Left lung (tissue), 10 donors: Measurements from ENCODE around the gene B4GALT4. TPM values are rescaled to one million over a fixed set of nuclear protein-coding genes. Genes with fewer than 3 reads are reported as not detected.

Experiments
- ATAC-seq: fragments of 200-7000 bp; cut with Tn5 transposase; one replicate; pipeline ENCODE4 v1.9.1; 2020; ENCODE audit warnings: moderate library complexity
- DNase-seq, 4 donors: peaks; one replicate each; pipeline ENCODE4 v3.0.0-alpha.2; 2013 to 2020
- H3K27ac ChIP-seq, 2 donors: fragments of 200-600 bp; sonication (generic) in 1 of 2; one replicate each; pipeline versions ENCODE4 v1.5.0 to v1.8.0; 2020 to 2021
- H3K27me3 ChIP-seq, 2 donors: fragments of 200-600 bp; sonication (generic) in 1 of 2; one replicate each; pipeline versions ENCODE4 v1.5.0 to v1.8.0; 2020 to 2021
- H3K36me3 ChIP-seq, 2 donors: fragments of 200-600 bp; sonication (generic) in 1 of 2; one replicate each; pipeline versions ENCODE4 v1.5.0 to v1.8.0; 2020 to 2021
- H3K4me1 ChIP-seq, 2 donors: fragments of 200-600 bp; one replicate each; pipeline ENCODE4 v1.8.0; 2021
- H3K4me3 ChIP-seq, 2 donors: fragments of 200-600 bp; sonication (generic) in 1 of 2; one replicate each; pipeline versions ENCODE4 v1.5.0 to v1.8.0; 2020 to 2021; ENCODE audit warnings: mild to moderate bottlenecking in 1 of 2
- H3K9me3 ChIP-seq, 2 donors: fragments of 200-600 bp; sonication (generic) in 1 of 2; one replicate each; pipeline versions ENCODE4 v1.5.0 to v1.8.0; 2020 to 2021
- intact Hi-C, 2 donors: fragments of 100-400 bp; cut with DNase I; formaldehyde crosslinking; loops; one replicate each; pipeline versions ENCODE4 v1.11.2 to v1.14.2; 2022
- polyA plus RNA-seq, 6 donors: library from polyadenylated mRNA; unstranded; fragments of 120-200 nt; gene quantifications; one replicate each; pipeline ENCODE4 v1.2.1, GENCODE V29; 2013; ENCODE audit not compliant: insufficient read length in 6 of 6
- total RNA-seq, 2 donors: library from RNA; stranded (reverse); fragmentation: NEBNext Ultra II Directional; extraction: Animal tissue kit (Norgen Biotek cat#: 25700); gene quantifications; one replicate each; pipeline ENCODE4 v1.2.1, GENCODE V29; 2021
- TF ChIP-seq, protein P1 (sequence below), 2 donors: fragments of 200-600 bp; sonication (generic) in 1 of 2; IDR thresholded peaks; one replicate each; pipeline versions ENCODE4 v1.5.0 to v1.8.0; 2021; ENCODE audit warnings: antibody characterized with exemption in 2 of 2
- donor health status: DM: no; HTN: yes; CAD: no.
- donor health status: DM: no; HTN: no; CAD: no.

Gene B4GALT4
- total and polyA plus RNA-seq, 8 donors: 14.9 to 35.4 (median 29.2) TPM

DNA sequence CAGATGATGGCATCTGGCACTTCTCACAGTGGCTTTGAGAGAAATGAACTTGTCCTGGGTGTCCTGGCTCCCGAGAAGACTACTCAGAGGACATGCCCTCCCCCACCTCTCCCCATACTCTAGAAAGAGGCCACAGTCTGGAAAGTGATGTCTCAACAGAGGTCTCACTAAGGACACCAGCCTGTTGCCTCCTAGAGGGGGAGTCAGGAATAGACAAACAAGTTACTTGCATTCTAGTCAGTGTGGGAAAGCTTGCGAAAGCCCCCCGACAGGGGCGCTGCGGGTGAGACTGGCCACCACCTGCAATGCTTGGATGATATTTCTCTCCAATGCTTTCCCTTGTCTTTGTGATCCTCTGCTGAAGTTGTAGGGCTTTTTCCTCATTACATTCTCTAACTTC lies 17.2 kb downstream of the B4GALT4 start:
- H3K4me1 ChIP-seq: no peaks in the 10 kb centered on the region
- intact Hi-C loops: no loop called here
- ATAC-seq (no peak), DNase-seq (no peak)
- TF ChIP-seq, protein P1, sequence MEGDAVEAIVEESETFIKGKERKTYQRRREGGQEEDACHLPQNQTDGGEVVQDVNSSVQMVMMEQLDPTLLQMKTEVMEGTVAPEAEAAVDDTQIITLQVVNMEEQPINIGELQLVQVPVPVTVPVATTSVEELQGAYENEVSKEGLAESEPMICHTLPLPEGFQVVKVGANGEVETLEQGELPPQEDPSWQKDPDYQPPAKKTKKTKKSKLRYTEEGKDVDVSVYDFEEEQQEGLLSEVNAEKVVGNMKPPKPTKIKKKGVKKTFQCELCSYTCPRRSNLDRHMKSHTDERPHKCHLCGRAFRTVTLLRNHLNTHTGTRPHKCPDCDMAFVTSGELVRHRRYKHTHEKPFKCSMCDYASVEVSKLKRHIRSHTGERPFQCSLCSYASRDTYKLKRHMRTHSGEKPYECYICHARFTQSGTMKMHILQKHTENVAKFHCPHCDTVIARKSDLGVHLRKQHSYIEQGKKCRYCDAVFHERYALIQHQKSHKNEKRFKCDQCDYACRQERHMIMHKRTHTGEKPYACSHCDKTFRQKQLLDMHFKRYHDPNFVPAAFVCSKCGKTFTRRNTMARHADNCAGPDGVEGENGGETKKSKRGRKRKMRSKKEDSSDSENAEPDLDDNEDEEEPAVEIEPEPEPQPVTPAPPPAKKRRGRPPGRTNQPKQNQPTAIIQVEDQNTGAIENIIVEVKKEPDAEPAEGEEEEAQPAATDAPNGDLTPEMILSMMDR (IDR thresholded peaks at IDR 0.05): no peak
- H3K36me3 ChIP-seq: peaks cover 0 to 85% of the 10 kb centered on the region in 2 donors
- H3K4me3 ChIP-seq: no peak overlapping the region
- no peak overlapping the region for H3K27ac ChIP-seq
- no peaks in the 10 kb centered on the region for H3K9me3 ChIP-seq
- no peaks in the 10 kb centered on the region for H3K27me3 ChIP-seq

DNA sequence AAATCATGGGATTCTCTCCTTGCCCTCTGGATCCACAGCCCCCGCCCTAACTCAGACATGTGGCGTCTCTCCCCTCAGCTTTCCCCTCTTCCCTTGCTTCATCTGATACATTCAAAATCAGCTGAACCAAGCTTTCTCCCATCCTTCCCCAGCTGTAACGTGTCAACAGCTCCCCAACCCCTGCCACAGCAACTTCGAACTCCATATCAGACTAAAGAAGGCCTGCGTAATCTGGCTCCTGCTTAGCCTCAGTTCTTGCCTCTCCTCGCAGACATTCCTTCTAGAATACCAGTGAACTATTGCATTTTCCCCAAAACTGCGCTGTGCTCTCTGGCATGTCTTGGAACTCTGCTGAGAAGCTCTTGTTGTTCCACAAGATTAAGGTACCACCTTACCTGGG lies 18.3 kb downstream of the B4GALT4 start:
- H3K9me3 ChIP-seq: no peaks in the 10 kb centered on the region
- H3K36me3 ChIP-seq: peaks cover 0 to 85% of the 10 kb centered on the region in 2 donors
- ATAC-seq (no peak), DNase-seq (peak in 2 of 4 donors; percentile 42 to 70)
- H3K27me3 ChIP-seq: no peaks in the 10 kb centered on the region
- intact Hi-C loops: no loop called here
- H3K4me3 ChIP-seq: no peak overlapping the region
- TF ChIP-seq, protein P1 (IDR thresholded peaks at IDR 0.05): no peak
- H3K4me1 ChIP-seq: no peaks in the 10 kb centered on the region
- H3K27ac ChIP-seq: no peak overlapping the region

DNA sequence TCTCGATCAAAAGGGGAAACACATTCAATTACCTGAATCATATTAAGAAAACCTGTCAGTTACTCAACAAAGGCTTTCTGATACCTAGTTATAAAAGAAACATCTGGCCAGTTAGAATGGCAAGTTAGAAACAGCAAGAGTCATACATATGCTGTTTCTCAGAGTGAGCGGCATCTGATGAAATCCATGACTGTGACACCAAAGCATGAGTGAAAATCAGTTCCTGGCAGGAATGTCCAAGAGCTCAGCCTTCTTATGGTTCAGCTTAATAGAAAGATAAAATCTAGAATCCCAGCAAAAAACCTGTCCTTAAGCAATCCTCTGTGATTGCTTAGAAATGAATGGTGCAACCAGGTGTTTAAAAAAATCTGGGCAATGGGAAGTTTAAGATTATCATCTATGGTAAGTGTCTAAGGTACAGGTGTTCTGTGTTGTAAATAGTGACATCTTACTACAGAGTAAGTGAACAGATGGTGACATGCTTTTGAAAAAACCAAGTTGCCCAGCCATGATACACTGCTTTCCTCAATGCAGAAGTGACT lies 18.8 kb downstream of the B4GALT4 start:
- Histone ChIP-seq H3K9me3 (no peaks in the 10 kb centered on the region), H3K27ac (no peak overlapping the region), H3K4me3 (no peak overlapping the region), H3K36me3 (peaks cover 0 to 87% of the 10 kb centered on the region in 2 donors), H3K27me3 (no peaks in the 10 kb centered on the region), H3K4me1 (no peaks in the 10 kb centered on the region)
- TF ChIP-seq, protein P1 (IDR thresholded peaks at IDR 0.05): no peak
- intact Hi-C loops: no loop called here
- DNase-seq (no peak), ATAC-seq (no peak)

DNA sequence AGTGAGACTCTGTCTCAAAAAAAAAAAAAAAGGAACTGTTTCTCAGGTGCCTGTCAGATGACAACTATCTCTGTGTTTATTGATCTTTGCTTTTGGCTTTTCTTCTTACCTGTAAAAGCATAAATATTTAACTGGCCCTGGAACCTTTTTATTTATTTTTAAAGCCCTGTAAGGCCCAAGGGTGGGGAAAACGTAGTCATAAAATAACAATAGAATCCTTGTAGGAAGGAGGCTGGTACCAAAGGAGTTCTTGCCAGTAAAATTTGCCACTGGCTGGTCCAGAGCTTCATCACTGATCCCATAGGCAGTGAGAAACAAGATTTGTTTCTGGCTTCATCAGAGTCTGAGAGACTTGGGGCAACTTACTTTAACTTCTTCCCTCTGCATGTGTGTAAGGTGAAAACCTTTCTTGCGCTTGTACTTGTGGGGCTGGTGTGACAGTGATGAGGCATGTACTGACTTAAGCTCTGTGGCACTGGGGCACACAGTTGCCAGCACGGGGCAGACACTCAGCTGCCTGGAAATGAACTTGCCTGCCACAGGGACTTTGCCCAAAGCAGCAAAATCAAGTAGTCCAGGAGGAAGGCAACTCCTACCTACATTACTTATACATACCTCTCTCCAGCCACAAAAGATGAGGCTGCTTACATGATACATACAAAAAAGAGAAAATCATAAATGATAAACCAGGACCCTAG lies 19.6 kb downstream of the B4GALT4 start:
- Histone ChIP-seq H3K36me3 (peaks cover 0 to 86% of the 10 kb centered on the region in 2 donors), H3K27ac (no peak overlapping the region), H3K9me3 (no peaks in the 10 kb centered on the region), H3K4me3 (no peak overlapping the region), H3K27me3 (no peaks in the 10 kb centered on the region), H3K4me1 (no peaks in the 10 kb centered on the region)
- ATAC-seq: no peak
- DNase-seq: no peak
- TF ChIP-seq, protein P1 (IDR thresholded peaks at IDR 0.05): no peak
- intact Hi-C loops: no loop called here

DNA sequence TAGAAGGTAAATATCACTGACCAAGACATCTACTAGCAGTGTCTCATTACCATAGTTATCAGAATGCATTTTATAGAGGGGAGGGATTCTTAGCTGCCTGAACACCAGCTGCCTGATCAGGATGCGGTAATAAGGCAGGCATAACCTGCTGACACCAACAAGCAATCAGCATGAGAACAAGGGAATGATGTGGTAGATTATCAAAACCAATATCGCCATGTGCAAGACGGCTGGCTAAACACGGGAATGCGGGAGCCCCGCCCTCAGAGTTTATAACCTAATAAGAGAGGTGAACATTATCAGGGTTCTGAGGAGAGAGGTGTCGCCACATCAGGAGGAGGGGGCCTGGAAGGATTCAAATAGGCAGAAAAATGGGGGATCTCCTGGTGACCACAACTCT lies 20.5 kb downstream of the B4GALT4 start:
- no peaks in the 10 kb centered on the region for H3K4me1 ChIP-seq
- H3K27ac ChIP-seq: no peak overlapping the region
- TF ChIP-seq, protein P1 (IDR thresholded peaks at IDR 0.05): no peak
- no peaks in the 10 kb centered on the region for H3K9me3 ChIP-seq
- H3K4me3 ChIP-seq: no peak overlapping the region
- peaks cover 4 to 86% of the 10 kb centered on the region in 2 donors for H3K36me3 ChIP-seq
- no peaks in the 10 kb centered on the region for H3K27me3 ChIP-seq
- ATAC-seq (no peak), DNase-seq (no peak)
- intact Hi-C loops: no loop called here
